UCSD-AML1 (cell line): ENCODE measurements around the gene TMA16.
A peak's percentile ranks its signal among the peaks of the same experiment; 100 is the strongest.
"Not testable (repeated sequence)": the region's sequence is repeated elsewhere in the genome, so short reads cannot be mapped to it uniquely, and the experiment has no call there.

Experiments
- DNase-seq: peaks from one replicate; lab custom pipeline; 2025; ENCODE audit not compliant: unreplicated experiment; lab: John Stamatoyannopoulos, UW

Gene TMA16

GRCh38 chr4:163505374-163505773, 10.9 kb downstream of the TMA16 start:
- DNase-seq = no peak

- no peak for DNase-seq
Observed at GRCh38 chr4:163515198-163515597, 20.7 kb downstream of the TMA16 start.

GRCh38 chr4:163523791-163524365, 29.4 kb downstream of the TMA16 start:
- DNase-seq = no peak

GRCh38 chr4:163525982-163526381, 31.5 kb downstream of the TMA16 start:
- DNase-seq = no peak

GRCh38 chr4:163527172-163527571, 32.7 kb downstream of the TMA16 start:
- DNase-seq = no peak

GRCh38 chr4:163528653-163529052, 34.2 kb downstream of the TMA16 start:
- no peak for DNase-seq

- DNase-seq = no peak
Observed at GRCh38 chr4:163534056-163534455, 39.6 kb downstream of the TMA16 start.

GRCh38 chr4:163535657-163536056, 41.2 kb downstream of the TMA16 start:
- DNase-seq = no peak

- no peak for DNase-seq
Observed at GRCh38 chr4:163536091-163536490, 41.6 kb downstream of the TMA16 start.

- DNase-seq = no peak
Observed at GRCh38 chr4:163537114-163537513, 42.6 kb downstream of the TMA16 start.

- not testable (repeated sequence) for DNase-seq
Observed at GRCh38 chr4:163538820-163539219, 44.3 kb downstream of the TMA16 start.

GRCh38 chr4:163540448-163540847, 46.0 kb downstream of the TMA16 start:
- no peak for DNase-seq

- no peak for DNase-seq
Observed at GRCh38 chr4:163540977-163541376, 46.5 kb downstream of the TMA16 start.

GRCh38 chr4:163542275-163542674, 47.8 kb downstream of the TMA16 start:
- DNase-seq = no peak

- DNase-seq = peak; percentile 67
Observed at GRCh38 chr4:163544407-163545038, 50.0 kb downstream of the TMA16 start.

GRCh38 chr4:163548481-163549243, 54.2 kb downstream of the TMA16 start:
- no peak for DNase-seq

- DNase-seq = no peak
Observed at GRCh38 chr4:163550869-163551267, 56.4 kb downstream of the TMA16 start.

- no peak for DNase-seq
Observed at GRCh38 chr4:163553146-163553545, 58.7 kb downstream of the TMA16 start.

GRCh38 chr4:163554870-163555465, 60.5 kb downstream of the TMA16 start:
- no peak for DNase-seq

- no peak for DNase-seq
Observed at GRCh38 chr4:163556177-163556576, 61.7 kb downstream of the TMA16 start.

- DNase-seq = no peak
Observed at GRCh38 chr4:163556650-163557391, 62.3 kb downstream of the TMA16 start.
